A549 (cell line): ENCODE measurements around the gene PRDM11. TPM values are rescaled to one million over a fixed set of nuclear protein-coding genes. Genes with fewer than 3 reads are reported as not detected.

ENCODE experiments used
- ATAC-seq, 2 experiments: fragments of 200-7000 bp in 1 of 2; fragments of >200 bp in 1 of 2; cut with Nextera tagmentation in 1 of 2; cut with Tn5 transposase in 1 of 2; 3 replicates each; pipeline versions ENCODE4 v1.8.0 to v1.9.1; 2018 to 2020; ENCODE audit warnings: mild to moderate bottlenecking in 1 of 2, moderate library complexity in 1 of 2
- CTCF ChIA-PET: fragments of 300-600 bp; sonication (Branson Sonifier 250); formaldehyde crosslinking; extraction: SDS; loops from one replicate; lab custom pipeline; 2021; ENCODE audit warnings: antibody characterized with exemption, inconsistent platforms; lab: Yijun Ruan, JAX
- POLR2A ChIA-PET: fragments of 350-600 bp; formaldehyde crosslinking; extraction: SDS; loops from one replicate; lab custom pipeline; 2021; ENCODE audit warnings: antibody characterized with exemption, inconsistent platforms; lab: Yijun Ruan, JAX
- DNase-seq, 2 experiments: peaks; one replicate each; pipeline versions ENCODE4 v3.0.0 to v3.0.0-alpha.2; 2011 to 2016; ENCODE audit warnings: low read depth in 1 of 2, low spot score in 1 of 2
- FAIRE-seq: peaks from 2 replicates; lab custom pipeline; 2011; peaks lifted over from hg19 to GRCh38; lab: Jason Lieb, UNC
- H3K27ac ChIP-seq, 2 experiments: fragments of >200 bp; sonication (Bioruptor Twin); formaldehyde crosslinking; 3 replicates each; pipeline ENCODE4 v1.5.1; 2016 to 2017
- H3K4me1 ChIP-seq: fragments of >200 bp; sonication (Bioruptor Twin); formaldehyde crosslinking; 3 replicates; pipeline ENCODE4 v1.6.1; 2016
- H3K4me2 ChIP-seq: fragments of >200 bp; sonication (Bioruptor Twin); formaldehyde crosslinking; 3 replicates; pipeline ENCODE4 v1.6.1; 2016
- H3K4me3 ChIP-seq: fragments of >200 bp; sonication (Bioruptor Twin); formaldehyde crosslinking; 3 replicates; pipeline ENCODE4 v1.5.1; 2016
- H3K9me3 ChIP-seq: fragments of >200 bp; sonication (Bioruptor Twin); formaldehyde crosslinking; 3 replicates; pipeline ENCODE4 v1.6.1; 2016
- BHLHE40 ChIP-seq: IDR thresholded peaks from 2 replicates; pipeline ENCODE4 v1.6.1; 2012; ENCODE audit warnings: low read depth, low read length, inconsistent platforms
- CBX2 ChIP-seq: fragments of 200-600 bp; sonication (generic); IDR thresholded peaks from 2 replicates; pipeline ENCODE4 v1.6.1; 2016; ENCODE audit warnings: low read depth, mild to moderate bottlenecking, borderline replicate concordance
- CEBPB ChIP-seq, 2 experiments: fragments of >200 bp in 1 of 2; sonication (Bioruptor Twin) in 1 of 2; formaldehyde crosslinking in 1 of 2; IDR thresholded peaks; 2 replicates each; pipeline ENCODE4 v1.6.1; 2012 to 2016
- CHD2 ChIP-seq: fragments of 150-350 bp; IDR thresholded peaks from 2 replicates; pipeline ENCODE4 v1.6.1; 2014; ENCODE audit warnings: low read length; ENCODE audit not compliant: partially characterized antibody
- EHF ChIP-seq: fragments of 250-450 bp; sonication (Bioruptor Pico); IDR thresholded peaks from 2 replicates; pipeline ENCODE4 v1.5.0; 2020; ENCODE audit warnings: mild to moderate bottlenecking
- EP300 ChIP-seq, 2 experiments: fragments of >200 bp; sonication (Bioruptor Twin); formaldehyde crosslinking; IDR thresholded peaks; 2 replicates in 1 of 2; 3 replicates in 1 of 2; pipeline ENCODE4 v1.6.1; 2016 to 2017
- ESRRA ChIP-seq: fragments of 150-350 bp; IDR thresholded peaks from 2 replicates; pipeline ENCODE4 v1.6.1; 2014; ENCODE audit warnings: mild to moderate bottlenecking, low read length, borderline replicate concordance
- FOSL2 ChIP-seq, 2 experiments: fragments of 450-650 bp in 1 of 2; fragments of >200 bp in 1 of 2; sonication (Bioruptor Twin) in 1 of 2; formaldehyde crosslinking; IDR thresholded peaks; 2 replicates each; pipeline versions ENCODE4 v1.5.0 to v1.6.1; 2016 to 2020; ENCODE audit warnings: mild to moderate bottlenecking in 1 of 2, moderate library complexity in 1 of 2
- FOXS1 ChIP-seq: fragments of 250-450 bp; sonication (Bioruptor Pico); IDR thresholded peaks from 2 replicates; pipeline ENCODE4 v1.5.0; 2020; ENCODE audit warnings: mild to moderate bottlenecking, moderate library complexity
- GATA3 ChIP-seq: IDR thresholded peaks from 2 replicates; pipeline ENCODE4 v1.6.1; 2012; ENCODE audit warnings: borderline replicate concordance
- HOXB13 ChIP-seq: fragments of 250-450 bp; sonication (Bioruptor Pico); IDR thresholded peaks from 2 replicates; pipeline ENCODE4 v1.5.0; 2020; ENCODE audit warnings: low read depth, mild to moderate bottlenecking, moderate library complexity
- HOXB5 ChIP-seq: fragments of 250-450 bp; sonication (Bioruptor Pico); IDR thresholded peaks from 2 replicates; pipeline ENCODE4 v1.5.0; 2020; ENCODE audit warnings: mild to moderate bottlenecking, moderate library complexity
- JUN ChIP-seq, 2 experiments: fragments of >200 bp; sonication (Bioruptor Twin); formaldehyde crosslinking; IDR thresholded peaks; 2 replicates in 1 of 2; 3 replicates in 1 of 2; pipeline ENCODE4 v1.6.1; 2016 to 2017
- JUNB ChIP-seq: fragments of >200 bp; sonication (Bioruptor Twin); formaldehyde crosslinking; IDR thresholded peaks from 2 replicates; pipeline ENCODE4 v1.6.1; 2016
- KDM1A ChIP-seq: fragments of 200-600 bp; sonication (generic); IDR thresholded peaks from 2 replicates; pipeline ENCODE4 v1.6.1; 2016; ENCODE audit warnings: low read depth, mild to moderate bottlenecking
- MAX ChIP-seq: IDR thresholded peaks from 2 replicates; pipeline ENCODE4 v1.6.1; 2012
- MYC ChIP-seq: IDR thresholded peaks from 2 replicates; pipeline ENCODE4 v1.6.1; 2012; ENCODE audit warnings: mild to moderate bottlenecking, inconsistent platforms, low read length, improper control_type of control experiment, borderline replicate concordance
- NFE2L2 ChIP-seq: fragments of 150-350 bp; conservative IDR thresholded peaks from 2 replicates; pipeline ENCODE4 v1.6.1; 2014; ENCODE audit warnings: low read length
- POLR2A ChIP-seq: IDR thresholded peaks from 2 replicates; pipeline ENCODE4 v1.6.1; 2012; ENCODE audit warnings: mild to moderate bottlenecking, low read length
- POLR2AphosphoS2 ChIP-seq: conservative IDR thresholded peaks from 2 replicates; pipeline ENCODE4 v1.6.1; 2012; ENCODE audit warnings: low read length, improper control_type of control experiment, inconsistent platforms
- RAD21 ChIP-seq, 2 experiments: fragments of >200 bp in 1 of 2; sonication (Bioruptor Twin) in 1 of 2; formaldehyde crosslinking in 1 of 2; IDR thresholded peaks in 1 of 2; conservative IDR thresholded peaks in 1 of 2; 2 replicates in 1 of 2; 3 replicates in 1 of 2; pipeline ENCODE4 v1.6.1; 2012 to 2018; ENCODE audit warnings: inconsistent platforms in 1 of 2
- RARB ChIP-seq: fragments of 250-450 bp; sonication (Bioruptor Pico); IDR thresholded peaks from 2 replicates; pipeline ENCODE4 v1.8.0; 2021; ENCODE audit warnings: mild to moderate bottlenecking, moderate library complexity
- RCOR1 ChIP-seq: fragments of 150-350 bp; IDR thresholded peaks from 2 replicates; pipeline ENCODE4 v1.6.1; 2014; ENCODE audit warnings: antibody characterized with exemption, low read length, low read depth
- RFX5 ChIP-seq: fragments of 450-650 bp; IDR thresholded peaks from 2 replicates; pipeline ENCODE4 v1.7.1; 2014; ENCODE audit warnings: antibody characterized with exemption, mild to moderate bottlenecking, moderate library complexity
- SMC3 ChIP-seq: fragments of >200 bp; sonication (Bioruptor Twin); formaldehyde crosslinking; IDR thresholded peaks from 3 replicates; pipeline ENCODE4 v1.6.1; 2018; ENCODE audit warnings: inconsistent platforms
- TP53 ChIP-seq: fragments of 250-450 bp; sonication (Bioruptor Pico); IDR thresholded peaks from 2 replicates; pipeline ENCODE4 v1.5.0; 2021; ENCODE audit warnings: mild to moderate bottlenecking, moderate library complexity
- ZC3H11A ChIP-seq: fragments of 450-650 bp; IDR thresholded peaks from 2 replicates; pipeline ENCODE4 v1.6.1; 2014; ENCODE audit warnings: antibody characterized with exemption, mild to moderate bottlenecking
- ZNF302 ChIP-seq: fragments of 250-450 bp; sonication (Bioruptor Pico); IDR thresholded peaks from 2 replicates; pipeline ENCODE4 v1.9.0; 2021; ENCODE audit warnings: inconsistent platforms, mild to moderate bottlenecking, moderate library complexity
- WGBS: methylation state at CpG from one replicate; pipeline ENCODE4 v1.1.6; 2017; ENCODE audit errors: missing lambda C conversion rate; 5-methylcytosine and 5-hydroxymethylcytosine counted together
- polyA plus RNA-seq, 4 experiments: library from polyadenylated mRNA; depleted of rRNA in 3 of 4; stranded (reverse); fragments of >200 nt; fragmentation: RNase III in 1 of 4; extraction: RNeasy Plus Mini Kit Qiagen cat#74134 plus additional on column Dnase treatment in 1 of 4; gene quantifications; 2 replicates in 3 of 4; 3 replicates in 1 of 4; pipeline ENCODE4 v1.2.3, GENCODE V29; 2011 to 2017
- TF ChIP-seq, protein P1 (sequence below): fragments of 250-450 bp; sonication (Bioruptor Pico); IDR thresholded peaks from 2 replicates; pipeline ENCODE4 v1.5.0; 2020; ENCODE audit warnings: low read depth, mild to moderate bottlenecking, moderate library complexity
- TF ChIP-seq, protein P2 (sequence below): fragments of >200 bp; sonication (Bioruptor Twin); formaldehyde crosslinking; IDR thresholded peaks from 3 replicates; pipeline ENCODE4 v1.6.1; 2016

PRDM11 gene
- polyA plus RNA-seq, 2 of the 4 experiments (the other 2 are of a cell fraction): 4.3 to 5.3 TPM

GRCh38 chr11:45174168-45174835 lies 27.9 kb downstream of the PRDM11 start:
- POLR2A ChIA-PET: no interaction called here
- Histone ChIP-seq H3K9me3 (no peaks in the 10 kb centered on the region), H3K27ac (no peak overlapping the region), H3K4me2 (no peak overlapping the region), H3K4me3 (no peak overlapping the region), H3K4me1 (peaks cover 7% of the 10 kb centered on the region)
- no peak for FAIRE-seq
- no peak for DNase-seq
- 87% methylated on average over 6 of the region's 6 CpGs for WGBS
- ATAC-seq: no peak
- CTCF ChIA-PET: interaction anchor here (0.7 to 1.0 kb wide), 2 partner anchors 8 to 31 kb away, joined by 4 to 5 read pairs; no protein-coding TSS in a partner anchor
- TF ChIP-seq CEBPB (IDR thresholded peaks at IDR 0.05): no peak
- TF ChIP-seq, protein P1, sequence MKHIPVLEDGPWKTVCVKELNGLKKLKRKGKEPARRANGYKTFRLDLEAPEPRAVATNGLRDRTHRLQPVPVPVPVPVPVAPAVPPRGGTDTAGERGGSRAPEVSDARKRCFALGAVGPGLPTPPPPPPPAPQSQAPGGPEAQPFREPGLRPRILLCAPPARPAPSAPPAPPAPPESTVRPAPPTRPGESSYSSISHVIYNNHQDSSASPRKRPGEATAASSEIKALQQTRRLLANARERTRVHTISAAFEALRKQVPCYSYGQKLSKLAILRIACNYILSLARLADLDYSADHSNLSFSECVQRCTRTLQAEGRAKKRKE (CRISPR knock-in tag): no peak
- TF ChIP-seq NFE2L2: no peak
- no peak for TF ChIP-seq MAX
- no peak for TF ChIP-seq EHF (CRISPR knock-in tag)
- TF ChIP-seq FOSL2 (IDR thresholded peaks at IDR 0.05): no peak
- TF ChIP-seq FOSL2 (CRISPR knock-in tag; IDR thresholded peaks at IDR 0.05): no peak
- no peak for TF ChIP-seq MYC
- TF ChIP-seq GATA3: no peak
- no peak for TF ChIP-seq KDM1A
- no peak for TF ChIP-seq SMC3
- TF ChIP-seq RARB (CRISPR knock-in tag): no peak

DNA sequence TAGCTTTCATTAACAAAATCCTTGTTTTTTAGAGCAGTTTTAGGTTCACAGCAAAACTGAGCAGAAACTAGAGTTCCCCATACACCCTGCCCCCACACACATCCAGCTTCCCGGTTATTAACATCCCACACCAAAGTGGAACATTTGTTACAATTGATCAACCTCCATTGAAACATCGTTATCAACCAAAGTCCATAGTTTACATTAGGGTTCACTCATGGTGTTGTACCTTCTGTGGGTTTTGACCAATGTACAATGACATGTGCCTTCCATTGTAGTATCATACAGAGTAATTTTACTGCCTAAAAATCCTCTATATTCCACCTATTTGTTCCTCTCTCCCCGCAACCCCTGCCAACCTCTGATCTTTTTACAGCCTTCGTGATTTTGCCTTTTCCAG lies 28.5 kb downstream of the PRDM11 start:
- no peak for DNase-seq
- Histone ChIP-seq H3K27ac (no peak overlapping the region), H3K4me2 (no peak overlapping the region), H3K9me3 (no peaks in the 10 kb centered on the region)
- no peak for FAIRE-seq
- CTCF ChIA-PET: no interaction called here
- 82% methylated on average over 4 of the region's 4 CpGs for WGBS
- no peak for TF ChIP-seq FOSL2 (IDR thresholded peaks at IDR 0.05)
- no peak for TF ChIP-seq FOSL2 (CRISPR knock-in tag; IDR thresholded peaks at IDR 0.05)
- no peak for TF ChIP-seq FOXS1 (CRISPR knock-in tag)
- TF ChIP-seq JUNB: no peak
- TF ChIP-seq EP300 (IDR thresholded peaks at IDR 0.05): no peak
- no peak for TF ChIP-seq TP53 (CRISPR knock-in tag)
- TF ChIP-seq, protein P2, sequence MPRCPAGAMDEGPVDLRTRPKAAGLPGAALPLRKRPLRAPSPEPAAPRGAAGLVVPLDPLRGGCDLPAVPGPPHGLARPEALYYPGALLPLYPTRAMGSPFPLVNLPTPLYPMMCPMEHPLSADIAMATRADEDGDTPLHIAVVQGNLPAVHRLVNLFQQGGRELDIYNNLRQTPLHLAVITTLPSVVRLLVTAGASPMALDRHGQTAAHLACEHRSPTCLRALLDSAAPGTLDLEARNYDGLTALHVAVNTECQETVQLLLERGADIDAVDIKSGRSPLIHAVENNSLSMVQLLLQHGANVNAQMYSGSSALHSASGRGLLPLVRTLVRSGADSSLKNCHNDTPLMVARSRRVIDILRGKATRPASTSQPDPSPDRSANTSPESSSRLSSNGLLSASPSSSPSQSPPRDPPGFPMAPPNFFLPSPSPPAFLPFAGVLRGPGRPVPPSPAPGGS: no peak
- no peak for TF ChIP-seq GATA3
- no peak for TF ChIP-seq ZNF302 (CRISPR knock-in tag)
- TF ChIP-seq ESRRA: no peak
- TF ChIP-seq CBX2: no peak
- TF ChIP-seq, all 56 proteins: peak for 0
- no peak overlapping the region for H3K4me3 ChIP-seq
- POLR2A ChIA-PET: no interaction called here
- no peak for ATAC-seq
- peaks cover 13% of the 10 kb centered on the region for H3K4me1 ChIP-seq

DNA sequence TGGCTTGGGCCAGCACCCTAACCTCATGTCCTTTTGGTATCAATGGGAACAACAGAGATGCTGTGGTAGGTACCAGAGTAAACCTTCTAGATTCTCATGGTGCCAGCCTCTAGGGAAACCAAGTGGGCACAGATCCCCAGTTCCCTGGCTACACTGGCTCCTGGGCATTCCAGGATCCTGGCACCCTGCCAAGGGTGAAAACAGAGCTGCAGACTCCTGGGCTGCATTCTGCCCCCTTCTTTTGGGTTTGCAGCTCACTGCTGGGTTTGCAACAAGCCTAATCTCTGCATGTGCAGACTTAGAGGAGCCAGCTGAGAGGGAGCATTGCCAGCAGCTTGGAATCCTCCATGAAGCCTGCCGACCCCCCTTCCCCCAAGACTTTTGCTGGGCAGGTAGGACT lies 30.6 kb downstream of the PRDM11 start:
- FAIRE-seq: no peak
- H3K27ac ChIP-seq: no peak overlapping the region
- ChIA-PET POLR2A (no interaction called here), CTCF (interaction anchor here (0.8 kb wide), 1 partner anchor 10 kb away, joined by 3 read pairs; no protein-coding TSS in a partner anchor)
- DNase-seq: no peak
- no peak for TF ChIP-seq POLR2AphosphoS2
- no peak for TF ChIP-seq RFX5
- no peak for TF ChIP-seq RAD21 (conservative IDR thresholded peaks at IDR 0.05 in 1 of 2, IDR thresholded peaks at IDR 0.05 in 1 of 2)
- no peak for TF ChIP-seq ZC3H11A
- TF ChIP-seq POLR2A: no peak
- no peak for TF ChIP-seq RCOR1
- TF ChIP-seq BHLHE40: no peak
- no peak for TF ChIP-seq EHF (CRISPR knock-in tag)
- TF ChIP-seq HOXB13 (CRISPR knock-in tag): no peak
- TF ChIP-seq JUN (IDR thresholded peaks at IDR 0.05): no peak
- no peak for TF ChIP-seq CHD2
- no peak for TF ChIP-seq HOXB5 (CRISPR knock-in tag)
- no peak for ATAC-seq
- no peaks in the 10 kb centered on the region for H3K9me3 ChIP-seq
- no peak overlapping the region for H3K4me2 ChIP-seq
- WGBS: 45% methylated on average over 1 of the region's 1 CpG
- H3K4me3 ChIP-seq: no peak overlapping the region
- peaks cover 22% of the 10 kb centered on the region for H3K4me1 ChIP-seq
